Muscle of leg (tissue), 9 donors: ENCODE measurements around the gene PLET1. TPM values are rescaled to one million over a fixed set of nuclear protein-coding genes. Genes with fewer than 3 reads are reported as not detected.

Experiments used
- polyA plus RNA-seq, 8 donors: library from polyadenylated mRNA; unstranded; fragments of 120-200 nt; gene quantifications; one replicate each; pipeline versions ENCODE4 v1.2.1 to v1.2.3, GENCODE V29; 2013; ENCODE audit warnings: inconsistent platforms in 1 of 8, low replicate concordance in 1 of 8; ENCODE audit not compliant: insufficient read length in 8 of 8, insufficient read depth in 1 of 8
- total RNA-seq: library from RNA; stranded (reverse); fragments of 120-200 nt; gene quantifications from one replicate; pipeline ENCODE4 v1.2.4, GENCODE V29; 2013

PLET1 gene
- total and polyA plus RNA-seq, 9 donors = not detected

Other genes starting within 250 kb of the PLET1 start
- 34.5 TPM for gene DLAT, start 235.5 kb downstream of the PLET1 start, total RNA-seq
- gene DLAT, start 235.5 kb downstream of the PLET1 start, polyA plus RNA-seq = 10 to 100 TPM; 27.6 to 40.9 (median 37.6) TPM
- 1.1 TPM for gene PIH1D2, start 186.8 kb downstream of the PLET1 start, total RNA-seq
- 1 to 10 TPM; 1.0 to 1.6 (median 1.3) TPM for gene PIH1D2, start 186.8 kb downstream of the PLET1 start, polyA plus RNA-seq
- 25.5 TPM for gene NKAPD1, start 186.6 kb downstream of the PLET1 start, total RNA-seq
- 10 to 100 TPM; 26.3 to 33.1 (median 29.5) TPM for gene NKAPD1, start 186.6 kb downstream of the PLET1 start, polyA plus RNA-seq
- 77.2 TPM for gene TIMM8B, start 174.1 kb downstream of the PLET1 start, total RNA-seq
- gene TIMM8B, start 174.1 kb downstream of the PLET1 start, polyA plus RNA-seq = 10 to 100 TPM; 46.6 to 60.5 (median 52.8) TPM
- gene SDHD, start 174.0 kb downstream of the PLET1 start, total RNA-seq = 86.3 TPM
- 100 to 1,000 TPM in 3 of 8 donors, 10 to 100 TPM in 5; 86.4 to 109 (median 99.4) TPM for gene SDHD, start 174.0 kb downstream of the PLET1 start, polyA plus RNA-seq
- gene IL18, start 96.8 kb downstream of the PLET1 start, total RNA-seq = 0.31 TPM
- gene IL18, start 96.8 kb downstream of the PLET1 start, polyA plus RNA-seq = 1 to 10 TPM in 3 of 8 donors, under 1 TPM in 5; 0.41 to 3.8 (median 0.69) TPM
- 0.22 TPM for gene TEX12, start 93.5 kb downstream of the PLET1 start, total RNA-seq
- gene TEX12, start 93.5 kb downstream of the PLET1 start, polyA plus RNA-seq = under 1 TPM in 5 of 8 donors, not detected in 3; 0.14 to 0.29 (median 0.23) TPM
- 8.3 TPM for gene BCO2, start 85.3 kb downstream of the PLET1 start, total RNA-seq
- 10 to 100 TPM in 1 of 8 donors, 1 to 10 TPM in 7; 5.3 to 13.6 (median 8.7) TPM for gene BCO2, start 85.3 kb downstream of the PLET1 start, polyA plus RNA-seq
- 23.1 TPM for gene PTS, start 34.4 kb downstream of the PLET1 start, total RNA-seq
- 10 to 100 TPM; 14.9 to 26.3 (median 19.0) TPM for gene PTS, start 34.4 kb downstream of the PLET1 start, polyA plus RNA-seq